Renal cortical epithelial cell (primary cell): ENCODE measurements around the gene HDAC7. TPM values are rescaled to one million over a fixed set of nuclear protein-coding genes. Genes with fewer than 3 reads are reported as not detected.
A peak's percentile ranks its signal among the peaks of the same experiment; 100 is the strongest.

Experiments
- DNase-seq: peaks from one replicate; pipeline ENCODE4 v3.0.0-alpha.2; 2011; ENCODE audit warnings: low read depth
- total RNA-seq: library from RNA; depleted of rRNA; stranded (reverse); fragments of >200 nt; gene quantifications from 2 replicates; pipeline ENCODE4 v1.2.3, GENCODE V29; 2014

The HDAC7 gene
- total RNA-seq, 1 donor from 2014 or later = 56.4 TPM

- DNase-seq = no peak
Observed at GRCh38 chr12:47766502-47767215, 53.0 kb downstream of the HDAC7 start.

GRCh38 chr12:47763481-47764346, 56.0 kb downstream of the HDAC7 start:
- peak; percentile 99 for DNase-seq

DNA sequence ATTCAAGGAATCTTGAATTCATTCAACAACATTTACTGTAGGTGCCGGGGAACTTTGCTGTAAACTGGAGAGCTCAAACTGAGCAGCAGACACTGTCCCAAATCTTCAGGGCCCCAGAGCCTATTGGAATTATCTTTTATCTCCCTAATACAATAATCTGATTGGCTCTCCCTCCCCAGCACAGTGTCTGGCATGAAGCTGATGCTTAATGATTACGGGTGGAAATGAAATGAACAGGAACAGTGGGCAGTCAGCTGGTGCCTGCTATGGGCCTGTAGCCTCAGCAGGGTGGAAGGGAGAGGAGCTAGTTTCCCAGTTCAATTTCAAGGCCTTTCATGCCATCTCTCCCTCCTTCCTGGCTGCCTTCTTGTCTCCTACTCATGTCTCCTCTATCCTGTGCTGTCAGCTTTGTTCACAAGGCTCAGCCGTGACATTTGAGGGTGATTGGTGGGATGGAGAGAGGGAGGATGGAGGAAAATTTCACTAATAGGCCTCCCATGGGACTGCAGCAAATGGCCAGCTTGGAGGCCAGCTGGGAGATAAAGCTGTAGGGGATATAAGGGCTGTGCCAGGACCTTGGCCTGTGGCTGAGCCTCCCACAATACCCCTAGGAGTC, 56.7 kb downstream of the HDAC7 start:
- peak; percentile 59 for DNase-seq

DNA sequence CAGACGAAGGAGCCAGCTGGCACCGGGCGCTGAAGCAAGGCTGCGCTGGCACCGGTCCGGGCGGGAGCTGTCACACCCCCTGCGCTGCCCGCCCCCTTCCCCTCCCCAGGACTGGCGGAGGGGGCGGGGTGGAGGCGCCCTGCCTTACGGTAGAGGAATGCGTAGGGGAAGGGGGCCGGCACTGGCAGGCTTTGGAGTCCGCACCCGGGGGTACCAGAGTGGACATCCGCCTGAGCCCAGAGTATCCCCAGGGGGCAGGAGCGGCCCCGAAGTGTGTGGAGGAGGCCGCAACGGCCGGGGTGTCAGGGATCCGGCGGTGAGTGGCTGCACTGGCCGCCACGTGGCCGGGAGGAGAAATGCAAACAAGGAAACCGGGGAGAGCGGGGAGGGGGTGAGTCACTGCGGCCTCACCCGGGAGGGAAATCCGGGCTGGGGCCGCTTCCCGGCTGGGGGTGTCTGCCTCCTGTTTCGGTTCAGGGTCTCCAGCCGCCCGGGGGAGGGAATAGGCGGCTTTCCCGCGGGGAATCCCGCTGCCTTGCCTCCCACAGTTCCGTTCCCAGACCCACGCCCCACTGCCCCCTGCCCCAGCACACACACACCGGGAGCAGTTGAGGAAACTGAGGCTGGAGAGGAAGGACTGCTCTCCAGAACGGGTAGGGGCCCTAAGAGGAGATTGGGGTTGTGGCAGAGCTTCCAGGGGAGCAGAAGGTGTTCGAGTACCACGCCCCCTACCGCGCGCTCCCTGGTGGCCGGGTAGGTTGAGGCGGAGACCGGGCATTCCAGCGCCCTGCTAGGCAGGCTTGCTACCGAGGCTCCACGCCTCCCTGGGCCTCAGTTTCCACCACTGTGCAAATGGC, 60.6 kb downstream of the HDAC7 start, which contains the start of gene RAPGEF3:
RAPGEF3 (minus strand) TSS at position 47 of the 857 bp plus-strand sequence. CDS start 324 bp downstream, outside the sequence.
- peak; percentile 74 for DNase-seq

DNA sequence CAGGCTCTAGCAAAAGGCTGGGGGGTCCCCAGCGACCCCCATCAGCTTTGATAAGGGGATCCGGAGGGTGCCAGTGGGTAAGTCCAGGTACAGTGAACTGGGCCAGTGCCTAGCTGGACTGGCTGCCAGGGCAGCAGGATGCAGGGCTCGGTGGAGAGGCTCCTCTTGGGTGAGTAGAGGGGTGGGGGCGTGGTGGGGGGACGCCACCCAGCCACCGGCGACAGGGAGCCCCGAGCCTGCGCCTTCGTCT, 61.2 kb downstream of the HDAC7 start:
- DNase-seq = no peak

DNA sequence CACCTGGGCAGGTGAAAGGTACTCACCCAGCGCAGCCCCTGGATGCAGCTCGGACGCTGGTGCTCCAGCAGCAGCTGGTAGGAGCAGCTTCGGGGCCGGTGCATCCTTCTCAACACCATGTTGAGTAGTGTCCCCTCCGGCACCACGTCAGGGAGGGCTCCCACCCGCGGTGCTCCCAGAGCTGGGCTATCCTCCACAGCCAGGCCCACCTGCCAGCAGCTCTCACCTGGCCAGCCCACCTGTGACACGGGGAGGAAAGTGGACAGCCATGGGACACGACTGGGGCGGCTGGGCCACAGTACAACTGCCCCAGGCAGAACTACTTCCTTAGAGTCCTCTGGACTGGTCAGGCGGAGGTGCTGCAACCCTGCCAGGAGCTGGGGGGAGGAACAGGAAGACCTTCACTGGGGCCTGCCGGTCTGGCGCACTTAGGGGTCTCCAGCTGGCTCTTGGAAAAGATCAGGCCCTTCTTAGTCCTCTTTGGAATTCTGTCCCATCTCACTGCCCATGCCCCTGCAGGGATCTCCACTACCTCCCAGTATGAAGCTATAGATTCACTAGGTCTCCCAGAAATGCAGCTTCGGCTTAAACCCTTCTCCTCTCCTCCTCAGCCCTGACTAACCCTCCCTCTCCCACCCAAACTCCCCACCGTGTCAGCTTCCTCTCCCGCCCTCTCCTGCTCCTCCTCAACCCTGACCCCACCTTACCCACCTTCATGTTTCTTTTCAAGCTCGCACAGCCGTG, 61.7 kb downstream of the HDAC7 start:
- DNase-seq = no peak

- DNase-seq = no peak
Observed at GRCh38 chr12:47757364-47757839, 62.3 kb downstream of the HDAC7 start.

- DNase-seq = peak; percentile 47
Observed at GRCh38 chr12:47755655-47756562, 63.8 kb downstream of the HDAC7 start.

- no peak for DNase-seq
Observed at GRCh38 chr12:47754881-47755280, 64.8 kb downstream of the HDAC7 start.

DNA sequence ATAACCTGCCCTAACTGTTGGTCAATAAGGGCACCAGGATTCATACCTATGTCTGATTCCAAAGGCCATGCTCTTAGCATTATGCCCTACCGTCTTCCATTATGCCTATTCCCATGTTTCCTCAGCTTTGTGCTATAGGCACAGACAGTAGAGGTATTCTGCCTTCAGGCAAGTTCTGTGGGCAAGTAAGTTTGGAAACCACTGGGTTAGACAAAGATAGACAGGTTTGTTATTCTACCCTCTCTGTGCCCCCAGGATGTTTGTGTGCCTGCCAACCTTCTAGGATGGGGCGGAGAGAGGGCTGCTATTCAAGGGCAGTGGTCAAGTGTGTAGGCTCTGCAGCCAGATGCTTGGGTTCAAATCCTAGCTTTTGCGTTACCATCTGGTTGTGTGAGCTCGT, 65.6 kb downstream of the HDAC7 start:
- no peak for DNase-seq

DNA sequence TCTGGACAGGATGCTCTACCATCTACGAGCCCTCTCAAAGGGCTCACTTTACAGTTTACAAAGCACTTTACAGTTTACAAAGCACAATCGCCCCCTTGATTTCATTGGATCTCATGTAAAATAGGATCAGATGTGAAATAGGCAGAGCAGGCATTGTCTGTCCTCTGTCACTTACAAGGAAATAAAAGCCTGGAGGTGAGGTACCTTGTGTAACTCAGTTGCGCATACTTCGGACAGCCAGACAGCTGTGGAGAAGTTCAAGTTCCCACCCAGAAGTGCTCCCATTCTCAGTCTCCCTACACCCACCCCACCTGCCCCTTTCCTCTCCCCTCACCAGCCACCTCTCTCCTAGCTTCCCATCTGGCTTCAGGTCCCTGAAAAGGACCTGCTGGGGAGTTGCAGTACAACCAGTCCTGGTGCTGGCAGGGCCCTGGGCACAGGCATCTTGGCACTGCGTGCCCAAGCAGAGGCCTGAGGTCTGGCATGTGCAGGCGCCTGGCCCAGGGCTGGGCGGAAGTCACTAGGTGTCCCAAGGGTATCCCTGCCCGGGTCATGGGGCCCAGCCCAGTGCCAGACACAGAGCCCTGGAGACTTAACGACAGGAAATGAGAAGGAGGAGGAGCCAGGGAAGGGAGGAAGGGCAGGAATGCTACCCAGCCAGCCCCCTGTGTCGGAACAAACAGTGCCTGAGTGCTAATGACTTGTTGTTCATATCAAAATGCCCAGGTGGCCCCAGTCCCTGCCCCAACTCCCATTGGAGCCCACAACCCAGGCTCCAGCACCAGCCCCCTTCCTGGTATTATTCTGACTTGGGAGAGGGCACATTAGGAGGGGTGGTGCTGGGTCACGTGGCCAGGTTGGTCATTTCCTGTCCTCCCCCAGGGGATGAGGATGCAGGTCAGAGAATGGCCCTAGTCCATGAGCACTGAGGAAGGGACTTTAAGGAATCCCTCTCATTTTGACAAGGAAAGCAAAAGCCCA, 66.4 kb downstream of the HDAC7 start:
- DNase-seq = peak; percentile 75

GRCh38 chr12:47752552-47752951, 67.2 kb downstream of the HDAC7 start:
- DNase-seq = no peak

- no peak for DNase-seq
Observed at GRCh38 chr12:47752121-47752520, 67.6 kb downstream of the HDAC7 start.

GRCh38 chr12:47751561-47751960, 68.1 kb downstream of the HDAC7 start:
- DNase-seq = no peak

- DNase-seq = no peak
Observed at GRCh38 chr12:47750916-47751470, 68.7 kb downstream of the HDAC7 start.

- no peak for DNase-seq
Observed at GRCh38 chr12:47750229-47750798, 69.4 kb downstream of the HDAC7 start.

GRCh38 chr12:47748899-47749298, 70.8 kb downstream of the HDAC7 start:
- no peak for DNase-seq

DNA sequence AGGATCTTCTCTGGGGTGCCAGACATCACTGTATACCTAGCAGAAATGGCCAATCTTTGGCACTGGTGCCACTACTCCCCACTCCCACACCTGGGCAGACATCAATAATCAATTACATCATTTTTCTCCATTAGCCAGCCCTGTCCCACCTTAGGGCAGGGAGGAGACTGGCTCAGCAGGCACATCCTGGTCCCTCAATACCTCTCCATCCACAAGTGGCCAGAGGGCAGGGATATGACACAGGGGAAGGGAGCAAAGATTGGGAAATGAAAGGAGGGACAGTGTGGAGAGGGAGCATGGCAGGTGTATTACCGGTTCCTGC, 71.2 kb downstream of the HDAC7 start:
- no peak for DNase-seq
